ENCODE data around the gene ZNF70.

Gene ZNF70

DNA sequence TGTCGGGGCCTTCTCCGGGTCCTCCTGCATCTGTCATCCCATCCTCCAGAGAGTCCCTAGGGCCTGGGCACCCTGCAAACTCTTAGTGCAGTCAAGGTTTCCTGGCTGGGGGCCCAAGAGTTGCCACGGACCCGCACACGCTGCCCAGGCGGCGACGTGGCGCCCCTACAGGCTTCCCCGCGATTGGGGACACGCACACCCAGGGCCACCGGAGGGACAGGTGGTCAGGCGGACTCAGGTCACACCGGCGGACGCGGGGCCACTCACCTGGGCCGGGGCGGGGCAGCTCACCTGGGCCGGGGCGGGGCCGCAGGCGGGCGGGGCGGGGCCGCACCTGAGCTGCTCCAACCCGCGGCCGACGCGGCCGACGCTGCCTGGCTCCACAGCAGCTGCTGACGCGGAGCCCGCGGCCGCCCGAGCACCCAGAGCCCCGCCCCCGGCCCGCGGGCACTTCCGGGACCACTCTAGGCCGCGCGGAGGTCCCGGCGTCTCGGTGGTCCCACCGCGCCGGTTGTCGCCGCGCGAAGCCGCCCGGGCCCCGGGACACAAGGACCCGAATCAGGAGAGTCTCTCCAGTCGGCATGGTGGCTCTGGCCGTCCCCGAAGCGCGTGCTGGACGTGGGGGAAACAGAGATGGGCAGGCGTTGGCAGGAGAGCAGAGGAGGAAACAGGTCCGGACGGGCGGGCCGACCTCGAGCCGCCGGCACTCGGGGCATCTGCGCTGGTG is at the start of gene ZNF70:
Gene ZNF70 (minus strand): TSS at position 399 of the 727 bp plus-strand sequence. CDS start 5,972 bp downstream, outside the sequence.
- in situ Hi-C loops (cut with MboI; ENCODE audit: low sequenced_read_pairs): no loop called here

DNA sequence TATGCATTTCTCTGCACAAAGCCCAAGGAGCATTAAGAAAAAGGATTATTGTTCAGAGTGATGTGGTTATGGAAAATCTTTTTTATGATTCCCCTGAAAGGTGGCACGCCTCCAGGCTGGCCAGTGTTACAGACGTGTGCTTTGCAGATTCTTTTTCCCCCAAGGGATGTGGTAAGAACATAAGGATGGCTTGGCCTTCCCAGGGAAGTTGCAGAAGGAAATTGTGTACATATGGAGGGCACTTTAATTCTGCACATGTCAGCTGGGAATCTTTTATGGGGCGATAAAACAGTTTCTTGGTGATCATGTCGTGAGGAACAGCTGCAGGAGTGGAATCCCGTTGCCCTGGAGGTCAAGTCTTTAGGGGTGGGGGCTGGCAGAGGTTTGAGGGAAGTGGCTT is 45.5 kb upstream of the ZNF70 start:
- in situ Hi-C loops (cut with MboI; ENCODE audit: low sequenced_read_pairs): no loop called here

DNA sequence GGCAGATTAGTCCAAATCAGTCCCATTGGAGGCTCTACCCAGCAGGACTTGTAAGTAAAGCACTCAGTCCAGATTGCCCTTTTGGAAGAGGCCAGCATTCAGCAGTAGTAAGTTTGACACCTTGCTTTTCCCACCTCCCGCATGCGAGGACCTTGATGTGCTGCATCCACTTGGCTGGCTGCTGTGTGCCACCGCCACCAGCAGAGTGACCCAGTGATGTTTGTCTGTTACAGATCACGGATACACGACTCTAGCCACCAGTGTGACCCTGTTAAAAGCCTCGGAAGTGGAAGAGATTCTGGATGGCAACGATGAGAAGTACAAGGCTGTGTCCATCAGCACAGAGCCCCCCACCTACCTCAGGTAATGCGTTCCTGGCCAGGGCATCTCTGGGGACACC is 42.4 kb upstream of the ZNF70 start:
- in situ Hi-C loops (cut with MboI; ENCODE audit: low sequenced_read_pairs): no loop called here

DNA sequence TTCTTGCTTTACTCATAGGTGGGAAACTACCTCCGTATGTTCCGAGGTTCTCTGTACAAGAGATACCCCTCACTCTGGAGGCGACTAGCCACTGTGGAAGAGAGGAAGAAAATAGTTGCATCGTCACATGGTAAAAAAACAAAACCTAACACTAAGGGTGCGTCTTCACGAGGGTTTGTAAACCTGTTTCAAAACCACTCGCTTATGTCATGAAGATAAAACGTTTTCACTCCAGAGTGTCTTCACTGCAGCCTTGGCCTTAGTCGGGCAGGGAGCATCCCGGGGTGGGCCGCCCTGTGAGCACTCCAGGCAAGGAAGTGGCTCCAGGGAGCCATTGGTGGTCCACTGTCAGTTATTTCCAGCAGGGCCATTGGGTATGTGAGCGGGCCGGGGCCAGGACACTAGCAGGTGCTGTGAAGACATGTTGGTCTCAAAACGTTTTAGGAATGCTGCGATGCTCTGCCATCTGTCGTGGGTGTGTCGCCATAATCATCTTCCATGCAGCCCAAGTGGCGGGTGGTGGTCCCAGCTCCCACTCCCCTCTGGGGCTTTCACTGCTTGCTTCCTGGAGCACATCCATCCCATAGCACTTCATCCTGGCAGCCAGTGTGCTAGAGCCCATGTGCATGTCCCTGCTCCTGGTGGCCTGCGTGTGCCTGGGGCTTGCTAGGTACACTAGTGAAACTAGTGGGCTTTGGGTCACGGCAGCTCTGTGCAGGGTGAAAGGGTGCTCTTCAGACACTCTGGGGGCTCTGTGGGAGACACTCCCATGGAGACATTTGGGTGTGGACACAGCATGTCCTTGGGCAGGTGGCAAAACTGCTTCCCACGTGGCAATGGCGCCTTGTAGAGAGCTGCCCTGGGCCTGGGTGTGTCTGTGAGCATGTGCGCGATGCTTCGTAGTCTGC is 41.1 kb upstream of the ZNF70 start:
- in situ Hi-C loops (cut with MboI; ENCODE audit: low sequenced_read_pairs): no loop called here

DNA sequence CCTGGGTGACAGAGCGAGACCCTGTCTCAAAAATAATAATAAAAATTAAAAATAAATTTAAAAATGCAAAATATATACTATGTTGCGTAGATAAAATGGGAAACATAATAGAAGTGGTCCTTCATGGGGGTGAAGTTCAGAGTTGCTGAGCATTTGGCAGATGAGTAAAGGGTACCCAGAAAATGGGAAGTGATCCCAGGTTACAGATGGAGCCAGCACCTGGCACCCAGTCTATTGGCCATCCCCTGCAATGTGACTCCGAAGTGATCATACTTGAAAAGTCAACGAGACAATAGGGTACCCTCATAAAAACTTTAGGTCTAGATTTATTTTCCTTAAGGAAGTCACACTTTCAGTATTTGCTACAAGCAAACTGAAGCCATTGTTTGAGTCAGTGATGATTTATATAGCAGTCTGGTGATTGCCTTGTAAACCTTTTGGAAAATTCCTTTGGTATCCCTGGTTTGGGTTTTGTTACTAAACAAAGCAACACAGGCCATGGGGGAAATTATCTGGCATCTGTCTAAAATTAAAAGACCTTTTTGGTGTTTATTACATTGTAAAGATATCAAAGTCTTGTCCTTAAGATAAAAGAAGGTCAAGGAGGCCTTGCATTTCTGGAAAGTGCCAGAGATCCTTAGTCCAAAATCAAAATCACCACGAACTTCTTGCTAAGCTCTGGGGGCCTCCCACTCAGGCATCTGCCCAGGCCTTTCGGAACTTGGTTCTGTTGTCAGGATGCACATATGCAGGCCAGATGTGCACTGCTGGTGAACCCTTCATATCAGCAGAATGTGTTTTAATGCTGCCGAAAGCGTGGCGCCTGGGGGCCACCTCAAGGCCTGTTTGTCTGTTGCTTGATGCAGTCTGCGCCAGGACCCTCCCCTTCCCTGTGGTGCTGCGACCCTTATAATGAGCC is 40.2 kb upstream of the ZNF70 start:
- in situ Hi-C loops (cut with MboI; ENCODE audit: low sequenced_read_pairs): no loop called here

DNA sequence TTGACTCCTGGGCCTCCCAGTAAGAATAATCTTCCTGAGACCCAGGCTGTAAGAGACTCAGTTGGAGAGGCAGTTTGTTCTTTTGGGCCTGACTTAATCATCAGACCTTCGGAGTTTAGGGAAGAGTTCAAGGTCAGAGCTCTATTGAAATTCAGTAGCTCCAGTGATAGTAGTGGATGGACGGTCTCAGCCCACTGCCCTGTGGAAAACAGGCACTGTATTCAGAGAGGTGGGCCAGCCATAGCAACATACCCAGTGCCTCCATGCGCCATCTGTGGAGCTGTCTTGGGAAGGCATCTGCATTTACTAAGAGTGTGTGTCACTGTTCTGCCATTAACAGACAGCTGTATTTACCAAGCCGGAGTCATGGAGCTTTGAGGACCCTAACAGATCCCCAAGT is 38.7 kb upstream of the ZNF70 start:
- in situ Hi-C loops (cut with MboI; ENCODE audit: low sequenced_read_pairs): no loop called here

DNA sequence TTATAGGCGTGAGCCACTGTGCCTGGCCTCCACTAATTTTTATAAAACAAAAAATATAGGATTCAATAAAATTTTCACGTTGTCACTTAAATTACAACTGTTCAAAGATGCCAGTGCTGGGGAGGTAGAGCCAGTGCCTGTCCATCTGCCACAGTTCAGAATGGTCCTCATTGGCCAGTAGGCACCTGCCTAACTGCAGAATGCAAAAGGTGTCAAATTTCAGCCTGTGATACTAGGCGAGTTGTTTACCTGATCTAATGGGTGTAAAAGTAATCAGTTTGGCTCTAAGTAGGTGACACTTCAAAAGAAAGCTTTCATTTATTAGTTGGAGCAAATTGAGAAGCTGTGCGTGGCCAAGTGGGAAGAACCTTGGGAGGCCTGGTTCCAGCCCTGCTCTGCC is 38.2 kb upstream of the ZNF70 start:
- in situ Hi-C loops (cut with MboI; ENCODE audit: low sequenced_read_pairs): no loop called here

DNA sequence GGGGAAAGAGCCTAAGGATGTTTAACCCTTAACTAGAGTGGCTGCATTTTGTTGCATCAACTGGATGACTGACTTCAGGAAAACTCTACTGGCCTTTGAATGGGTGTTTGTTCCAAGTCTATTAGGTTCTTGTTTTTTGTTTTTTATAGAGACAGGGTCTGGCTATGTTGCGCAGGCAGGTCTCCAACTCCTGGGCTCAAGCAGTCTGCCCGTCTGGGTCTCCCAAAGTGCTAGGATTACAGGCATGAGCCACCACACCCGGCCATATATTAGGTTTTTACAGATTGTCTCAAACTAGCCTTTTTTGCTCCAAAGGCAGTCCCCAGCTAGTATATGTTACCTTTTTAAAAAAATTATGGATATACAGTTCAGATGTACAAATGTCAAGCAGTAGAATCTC is 37.0 kb upstream of the ZNF70 start:
- in situ Hi-C loops (cut with MboI; ENCODE audit: low sequenced_read_pairs): no loop called here

DNA sequence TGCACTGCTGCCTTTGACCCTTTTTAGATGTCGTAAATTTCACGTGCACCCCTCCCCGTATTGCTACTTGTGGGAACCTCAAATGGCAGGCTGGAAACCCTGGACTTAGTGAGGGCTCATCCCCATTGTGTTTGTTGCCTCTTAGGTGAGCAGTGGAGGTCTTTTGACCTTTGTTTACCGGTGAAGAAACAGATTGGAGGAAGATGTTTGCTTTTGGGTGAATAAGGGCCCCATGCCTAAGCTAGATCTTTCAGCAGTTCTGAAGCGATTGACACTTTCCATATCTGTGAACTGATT is 36.6 kb upstream of the ZNF70 start:
- in situ Hi-C loops (cut with MboI; ENCODE audit: low sequenced_read_pairs): no loop called here

- in situ Hi-C loops (cut with MboI; ENCODE audit: low sequenced_read_pairs): no loop called here
Observed at GRCh38 chr22:23786752-23787599, 36.1 kb upstream of the ZNF70 start, which contains the start of gene SMARCB1. SMARCB1 (plus strand) TSS chr22:23786966; CDS start chr22:23787170, 204 bp downstream.

GRCh38 chr22:23786261-23786710 is 35.4 kb upstream of the ZNF70 start:
- in situ Hi-C loops (cut with MboI; ENCODE audit: low sequenced_read_pairs): no loop called here

- in situ Hi-C loops (cut with MboI; ENCODE audit: low sequenced_read_pairs): no loop called here
Observed at GRCh38 chr22:23784215-23784732, 33.4 kb upstream of the ZNF70 start.

- in situ Hi-C loops (cut with MboI; ENCODE audit: low sequenced_read_pairs): no loop called here
Observed at GRCh38 chr22:23783265-23784150, 32.6 kb upstream of the ZNF70 start.

- in situ Hi-C loops (cut with MboI; ENCODE audit: low sequenced_read_pairs): no loop called here
Observed at GRCh38 chr22:23782703-23783102, 31.8 kb upstream of the ZNF70 start.

- in situ Hi-C loops (cut with MboI; ENCODE audit: low sequenced_read_pairs): no loop called here
Observed at GRCh38 chr22:23782252-23782651, 31.3 kb upstream of the ZNF70 start.

- in situ Hi-C loops (cut with MboI; ENCODE audit: low sequenced_read_pairs): no loop called here
Observed at GRCh38 chr22:23781511-23782183, 30.7 kb upstream of the ZNF70 start.

- in situ Hi-C loops (cut with MboI; ENCODE audit: low sequenced_read_pairs): no loop called here
Observed at GRCh38 chr22:23781065-23781464, 30.2 kb upstream of the ZNF70 start.

GRCh38 chr22:23780146-23780748 is 29.3 kb upstream of the ZNF70 start:
- in situ Hi-C loops (cut with MboI; ENCODE audit: low sequenced_read_pairs): no loop called here
